Neural cell (in vitro differentiated cells): Measurements from ENCODE around the gene SULF2. TPM values are rescaled to one million over a fixed set of nuclear protein-coding genes. Genes with fewer than 3 reads are reported as not detected.

Source experiments
- H2AFZ ChIP-seq: fragments of 200-600, 300-800 bp; sonication (generic), shearing (Covaris generic); 2 replicates; pipeline ENCODE4 v1.6.0; 2014; ENCODE audit warnings: low read depth, mild to moderate bottlenecking, antibody characterized with exemption, low read length, moderate library complexity
- H3F3A ChIP-seq: fragments of 200-600 bp; shearing (Covaris generic); 2 replicates; pipeline ENCODE4 v1.6.1; 2016; ENCODE audit warnings: mild to moderate bottlenecking, moderate library complexity, mixed read lengths, antibody characterized with exemption, low read length; ENCODE audit not compliant: insufficient read depth, poor library complexity, severe bottlenecking
- H3K27ac ChIP-seq: fragments of 200-600, 300-800 bp; sonication (generic), shearing (Covaris generic); 2 replicates; pipeline ENCODE4 v1.5.1; 2014; ENCODE audit warnings: mild to moderate bottlenecking, low read length, moderate library complexity
- H3K27me3 ChIP-seq: fragments of 300-800, 200-600 bp; sonication (generic), shearing (Covaris generic); 2 replicates; pipeline ENCODE4 v1.6.0; 2014; ENCODE audit warnings: mild to moderate bottlenecking, low read depth, low read length, moderate library complexity; ENCODE audit not compliant: insufficient read depth
- H3K36me3 ChIP-seq: fragments of 300-800, 200-600 bp; sonication (generic), shearing (Covaris generic); 2 replicates; pipeline ENCODE4 v1.5.1; 2014; ENCODE audit warnings: mild to moderate bottlenecking, antibody characterized with exemption, low read length, moderate library complexity; ENCODE audit not compliant: insufficient read depth
- H3K4me2 ChIP-seq: fragments of 300-800, 200-600 bp; sonication (generic), shearing (Covaris generic); 2 replicates; pipeline ENCODE4 v1.6.0; 2014; ENCODE audit warnings: mild to moderate bottlenecking, low read length
- H3K4me3 ChIP-seq: fragments of 300-800, 200-600 bp; sonication (generic), shearing (Covaris generic); 2 replicates; pipeline ENCODE4 v1.5.1; 2014; ENCODE audit warnings: mild to moderate bottlenecking, low read length, moderate library complexity
- H3K79me2 ChIP-seq: fragments of 200-600 bp; shearing (Covaris generic); replicated peaks from 2 replicates; pipeline ENCODE4 v1.6.0; 2014; ENCODE audit warnings: mild to moderate bottlenecking, low read length, moderate library complexity; ENCODE audit not compliant: insufficient read depth
- H3K9ac ChIP-seq: fragments of 300-800, 200-600 bp; sonication (generic), shearing (Covaris generic); 2 replicates; pipeline ENCODE4 v1.6.1; 2016; ENCODE audit warnings: mild to moderate bottlenecking, low read length, mixed read lengths
- H3K9me2 ChIP-seq: fragments of 200-600 bp; shearing (Covaris generic); 2 replicates; pipeline ENCODE4 v1.6.1; 2016; ENCODE audit warnings: mild to moderate bottlenecking, low read length, mixed read lengths; ENCODE audit not compliant: insufficient read depth
- H3K9me3 ChIP-seq: fragments of 200-600, 300-800 bp; sonication (generic), shearing (Covaris generic); 2 replicates; pipeline ENCODE4 v1.6.1; 2016; ENCODE audit warnings: mild to moderate bottlenecking, mixed run types, low read length, moderate library complexity, mixed read lengths
- H4K20me1 ChIP-seq: fragments of 200-600 bp; shearing (Covaris generic); 2 replicates; pipeline ENCODE4 v1.6.1; 2016; ENCODE audit warnings: mild to moderate bottlenecking, mixed run types; ENCODE audit not compliant: insufficient read depth
- CTCF ChIP-seq: fragments of 450-650 bp; IDR thresholded peaks from 2 replicates; pipeline ENCODE4 v1.5.1; 2014; ENCODE audit warnings: antibody characterized with exemption, mild to moderate bottlenecking, moderate library complexity; ENCODE audit not compliant: poor library complexity, severe bottlenecking
- EP300 ChIP-seq: fragments of 450-650 bp; conservative IDR thresholded peaks from 2 replicates; pipeline ENCODE4 v1.6.1; 2014; ENCODE audit warnings: antibody characterized with exemption, mild to moderate bottlenecking, moderate library complexity; ENCODE audit not compliant: poor library complexity, severe bottlenecking
- EZH2 ChIP-seq: fragments of 200-600, 300-800 bp; shearing (Covaris generic), sonication (generic); IDR thresholded peaks from 2 replicates; pipeline ENCODE4 v1.6.1; 2014; ENCODE audit warnings: antibody characterized with exemption, low read length, borderline replicate concordance, mild to moderate bottlenecking; ENCODE audit not compliant: insufficient read depth, poor library complexity, severe bottlenecking
- MXI1 ChIP-seq: fragments of 450-650 bp; conservative IDR thresholded peaks from 2 replicates; pipeline ENCODE4 v1.6.1; 2014; ENCODE audit warnings: antibody characterized with exemption, mild to moderate bottlenecking; ENCODE audit not compliant: poor library complexity, severe bottlenecking
- POLR2AphosphoS5 ChIP-seq: IDR thresholded peaks from 2 replicates; pipeline ENCODE4 v1.6.1; 2012
- RAD21 ChIP-seq: fragments of 450-650 bp; conservative IDR thresholded peaks from 2 replicates; pipeline ENCODE4 v1.6.1; 2014; ENCODE audit warnings: antibody characterized with exemption, mild to moderate bottlenecking, moderate library complexity
- REST ChIP-seq: IDR thresholded peaks from 2 replicates; pipeline ENCODE4 v1.6.1; 2012; ENCODE audit warnings: borderline replicate concordance
- SMC3 ChIP-seq: fragments of 450-650 bp; conservative IDR thresholded peaks from 2 replicates; pipeline ENCODE4 v1.6.1; 2014; ENCODE audit warnings: antibody characterized with exemption, mild to moderate bottlenecking, moderate library complexity; ENCODE audit not compliant: poor library complexity
- TAF1 ChIP-seq: IDR thresholded peaks from 2 replicates; pipeline ENCODE4 v1.6.1; 2012; ENCODE audit warnings: low read depth
- polyA plus RNA-seq: library from polyadenylated mRNA; depleted of rRNA; stranded (reverse); fragments of >200 nt; gene quantifications from 2 replicates; pipeline ENCODE4 v1.2.3, GENCODE V29; 2014

Gene SULF2
- polyA plus RNA-seq, 1 donor from 2014 or later, result 30.0 TPM

- Histone ChIP-seq H3K9me2 (no peaks in the 10 kb centered on the region), H2AFZ (no peak overlapping the region), H3K36me3 (no peaks in the 10 kb centered on the region)
These were observed 112.2 kb downstream of the SULF2 start for GRCh38 chr20:47672886-47673670.

DNA sequence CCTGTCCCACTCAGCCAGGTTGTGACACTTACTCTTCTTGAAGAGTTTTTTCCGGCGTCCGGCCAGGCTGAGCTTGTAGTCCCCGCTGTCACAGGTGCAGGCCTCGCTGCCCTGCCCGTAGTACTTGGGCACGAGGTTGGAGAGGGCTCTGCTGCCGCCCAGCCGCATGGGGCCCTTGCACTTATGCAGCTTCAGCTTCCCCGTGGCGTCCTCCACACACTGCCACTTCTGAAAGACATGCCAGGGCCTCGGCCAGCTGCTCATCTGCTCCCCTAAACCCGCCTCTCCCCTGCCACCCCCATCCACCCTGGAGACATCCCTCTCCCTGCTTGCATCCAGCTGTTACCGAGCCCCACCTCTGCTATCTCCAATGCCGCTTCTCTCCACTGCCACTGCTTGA lies 113.1 kb downstream of the SULF2 start:
- Histone ChIP-seq H3K27ac (no peak overlapping the region), H3K4me2 (no peak overlapping the region), H3K27me3 (no peaks in the 10 kb centered on the region), H4K20me1 (no peaks in the 10 kb centered on the region), H3K9me3 (no peaks in the 10 kb centered on the region), H3K9ac (no peak overlapping the region), H3K79me2 (no peaks in the 10 kb centered on the region), H3F3A (no peaks in the 10 kb centered on the region), H2AFZ (no peak overlapping the region), H3K36me3 (no peaks in the 10 kb centered on the region), H3K9me2 (no peaks in the 10 kb centered on the region), H3K4me3 (no peak overlapping the region)
- no peak for TF ChIP-seq CTCF
- no peak for TF ChIP-seq MXI1
- no peak for TF ChIP-seq POLR2AphosphoS5
- no peak for TF ChIP-seq SMC3
- TF ChIP-seq RAD21, result no peak

More at GRCh38 chr20:47672886-47673670, 112.2 kb downstream of the SULF2 start:
- no peaks in the 10 kb centered on the region for H3K27me3 ChIP-seq
- no peak overlapping the region for H3K4me3 ChIP-seq
- H3F3A ChIP-seq, result no peaks in the 10 kb centered on the region
- H3K79me2 ChIP-seq, result no peaks in the 10 kb centered on the region
- no peak overlapping the region for H3K27ac ChIP-seq
- H3K4me2 ChIP-seq, result no peak overlapping the region
- no peaks in the 10 kb centered on the region for H4K20me1 ChIP-seq
- TF ChIP-seq TAF1 (no peak), RAD21 (no peak), SMC3 (no peak), EZH2 (no peak), POLR2AphosphoS5 (no peak), CTCF (no peak), MXI1 (no peak), REST (no peak), EP300 (no peak)
- no peak overlapping the region for H3K9ac ChIP-seq
- no peaks in the 10 kb centered on the region for H3K9me3 ChIP-seq
